ENCODE measurements around the gene ZBTB40. TPM values are rescaled to one million over a fixed set of nuclear protein-coding genes. Genes with fewer than 3 reads are reported as not detected.

The ZBTB40 gene
- total RNA-seq, 1 donor = 18.3 TPM

DNA sequence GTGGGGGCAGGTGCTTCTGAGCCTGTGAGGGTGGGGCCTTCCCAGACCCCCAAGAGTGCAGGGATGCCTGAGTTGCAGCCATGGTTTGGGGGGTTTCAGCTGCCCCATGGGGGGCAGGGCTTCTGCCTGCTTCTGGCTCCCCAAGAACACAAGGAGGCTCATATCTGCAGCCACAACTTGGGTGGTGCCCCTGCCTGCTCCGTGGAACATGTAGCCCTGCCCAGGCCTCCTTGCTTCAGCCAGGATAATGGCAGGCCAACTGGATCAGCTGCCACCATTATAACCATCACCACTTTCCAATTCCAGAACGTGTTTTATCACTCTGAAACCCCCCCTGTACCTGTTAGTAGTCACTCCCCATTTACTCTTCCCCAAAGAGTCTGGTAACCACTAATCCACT, 14.0 kb downstream of the ZBTB40 start:
- no peak for DNase-seq (ENCODE audit: low read depth in 2 of 3, low spot score in 2 of 3)

DNA sequence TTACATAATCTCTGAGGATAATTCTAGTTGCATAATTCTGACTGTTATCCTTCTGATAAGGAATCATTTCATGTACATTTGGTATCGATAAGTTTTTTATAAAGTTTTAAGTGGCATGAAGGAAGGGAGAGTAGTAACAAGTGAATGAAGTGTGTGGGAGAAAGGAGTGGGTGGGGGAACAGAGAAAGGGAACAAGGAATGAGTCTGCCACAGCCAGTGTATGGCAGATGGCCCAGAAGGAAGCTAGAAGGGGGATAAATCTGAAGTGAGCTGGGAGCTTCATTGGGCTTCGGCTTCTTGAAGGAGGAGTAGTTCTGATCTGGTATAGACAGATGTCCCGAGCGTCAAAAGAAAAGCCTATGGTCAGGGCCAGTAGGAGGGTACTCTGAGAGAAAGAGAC, 18.6 kb downstream of the ZBTB40 start:
- no peak for DNase-seq (ENCODE audit: low read depth in 2 of 3, low spot score in 2 of 3)

DNA sequence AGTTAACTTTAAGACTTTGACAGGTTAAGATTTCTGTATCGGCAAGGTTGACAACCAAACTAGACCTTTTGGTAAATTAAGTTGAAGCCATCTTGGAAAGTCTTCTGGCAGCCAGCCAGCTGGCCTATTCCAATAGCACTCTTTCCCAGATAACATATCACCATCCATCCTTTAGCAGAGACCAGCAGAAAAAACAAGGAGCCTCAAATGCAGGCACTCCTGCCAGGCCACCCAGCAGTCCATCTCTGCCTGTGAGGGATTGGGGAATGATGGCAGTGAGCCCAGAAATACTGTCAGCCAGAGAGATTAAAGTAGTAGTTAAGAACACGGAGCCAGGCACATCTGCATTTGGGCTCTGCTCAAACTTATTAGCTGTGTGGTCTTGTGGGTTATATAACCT, 19.4 kb downstream of the ZBTB40 start:
- no peak for DNase-seq (ENCODE audit: low read depth in 2 of 3, low spot score in 2 of 3)

DNA sequence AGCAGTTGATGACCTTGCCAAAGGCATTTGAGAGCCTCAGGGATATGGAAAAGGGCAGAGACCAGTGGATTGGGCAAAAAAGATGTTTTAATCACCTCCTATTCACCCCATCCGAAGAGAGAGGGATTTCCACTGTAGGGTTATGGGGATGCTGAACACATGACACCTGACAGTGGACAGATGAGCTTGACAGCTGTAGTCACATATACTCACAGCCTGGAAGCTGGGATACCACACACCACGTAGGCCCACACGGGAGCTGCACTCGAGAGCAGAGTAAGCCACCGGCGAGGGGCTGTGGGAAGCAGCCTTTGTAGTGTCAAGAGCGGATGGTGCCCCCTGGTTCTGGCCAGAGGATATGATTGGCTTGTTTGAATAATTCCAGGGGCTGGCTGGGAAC, 20.0 kb downstream of the ZBTB40 start:
- DNase-seq (ENCODE audit: low read depth in 2 of 3, low spot score in 2 of 3) = no peak

DNA sequence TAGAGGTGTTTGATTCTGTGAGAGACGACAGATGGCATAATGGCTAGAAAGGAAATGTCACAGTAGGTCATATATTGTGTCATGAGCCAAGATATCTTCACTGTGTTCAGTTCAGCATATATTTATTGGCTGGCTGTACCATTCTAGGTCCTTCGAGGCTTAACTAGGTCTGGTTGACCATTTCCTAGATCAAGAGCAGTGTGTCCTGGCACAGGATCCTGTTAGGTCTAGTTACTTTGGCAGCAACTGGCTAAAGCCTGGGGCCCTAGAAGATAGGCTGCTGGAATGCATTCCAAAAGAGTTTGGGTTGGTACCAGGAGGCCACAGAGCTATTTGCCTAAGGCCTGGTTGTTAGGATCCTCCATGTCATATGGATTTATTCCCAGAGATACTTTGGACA, 20.9 kb downstream of the ZBTB40 start:
- DNase-seq (ENCODE audit: low read depth in 2 of 3, low spot score in 2 of 3) = no peak

DNA sequence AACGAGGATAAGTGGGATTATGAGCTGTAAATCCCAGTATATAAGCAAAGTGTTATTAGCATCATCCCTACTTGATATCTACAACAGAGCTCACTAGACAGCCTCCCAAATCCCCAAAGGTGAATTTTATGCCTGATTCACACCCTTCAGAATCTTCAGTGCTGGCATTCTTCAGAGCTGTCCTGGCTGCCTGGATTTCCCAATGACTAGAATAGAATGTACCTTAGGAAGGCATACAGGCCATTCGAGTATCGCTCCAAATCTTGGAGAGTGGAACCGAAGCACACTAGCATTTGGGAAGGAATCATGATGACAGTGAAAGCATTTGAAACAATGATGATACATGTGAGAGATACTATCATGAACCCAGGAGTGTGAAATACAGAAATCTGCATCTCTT, 22.3 kb downstream of the ZBTB40 start:
- DNase-seq (ENCODE audit: low read depth in 2 of 3, low spot score in 2 of 3) = no peak

DNA sequence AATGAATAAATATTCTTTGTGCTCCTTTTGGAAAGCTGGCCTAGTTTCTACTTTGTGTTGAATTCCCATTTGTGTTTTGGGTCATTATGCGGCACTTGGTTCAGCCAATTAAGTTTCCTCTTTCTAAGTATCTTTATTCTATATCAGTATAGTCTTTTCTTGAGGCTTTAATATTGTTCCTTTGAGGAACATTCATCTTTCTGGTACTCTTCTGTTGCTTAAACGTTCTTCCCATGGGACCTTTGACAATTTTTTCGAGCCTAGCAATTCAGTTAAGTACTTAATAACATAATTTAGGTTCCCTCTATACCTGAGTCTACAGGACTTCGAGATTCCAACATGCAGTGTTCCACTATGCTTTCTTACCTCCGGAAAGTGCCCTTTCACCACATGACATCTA, 24.9 kb downstream of the ZBTB40 start:
- no peak for DNase-seq (ENCODE audit: low read depth in 2 of 3, low spot score in 2 of 3)

DNA sequence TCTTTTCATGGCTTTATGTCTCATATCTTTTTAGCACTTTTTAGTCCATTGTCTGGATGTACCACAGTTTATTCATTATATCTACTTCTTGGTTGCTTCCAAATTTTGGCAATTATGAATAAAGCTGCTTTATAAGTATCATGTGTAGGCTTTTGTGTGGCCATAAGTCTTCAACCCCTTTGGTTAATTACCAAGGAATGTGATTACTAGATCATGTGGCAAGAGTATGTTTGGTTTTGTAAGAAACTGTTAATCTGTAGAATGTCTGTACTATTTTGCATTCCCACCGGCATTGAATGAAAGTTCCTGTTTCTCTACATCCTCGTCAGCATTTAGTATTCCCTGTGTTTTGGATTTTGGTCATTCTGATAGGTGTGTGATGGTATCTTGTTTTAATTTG, 31.5 kb downstream of the ZBTB40 start:
- DNase-seq (ENCODE audit: low read depth in 2 of 3, low spot score in 2 of 3) = no peak

DNA sequence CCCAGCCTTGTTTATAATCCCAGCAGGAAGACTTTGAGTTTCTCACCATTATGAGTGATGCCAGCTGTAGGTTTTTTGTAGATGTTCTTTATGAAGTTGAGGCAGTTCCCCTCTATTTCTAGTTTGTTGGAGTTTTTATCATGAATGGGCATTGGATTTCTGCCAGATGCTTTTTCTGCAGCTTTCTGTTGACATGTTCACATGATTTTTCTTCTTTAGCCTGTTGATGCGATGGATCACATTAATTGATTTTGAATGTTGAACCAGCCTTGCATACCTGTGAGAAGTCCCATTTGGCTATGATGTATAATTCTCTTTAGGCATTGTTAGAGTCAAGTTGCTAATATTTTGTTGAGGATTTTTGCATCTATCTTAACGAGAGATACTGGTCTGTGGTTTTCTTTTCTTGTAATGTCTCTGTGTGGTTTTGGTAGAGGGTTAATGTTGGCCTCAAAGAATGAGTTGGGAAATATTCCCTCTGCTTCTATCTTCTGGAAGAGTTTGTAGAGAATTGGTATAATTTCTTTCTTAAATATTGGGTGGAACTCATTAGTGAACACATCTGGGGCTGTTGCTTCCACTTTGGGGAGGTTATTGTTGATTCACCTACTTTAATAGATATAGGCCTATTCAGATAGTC, 33.2 kb downstream of the ZBTB40 start:
- DNase-seq (ENCODE audit: low read depth in 2 of 3, low spot score in 2 of 3) = no peak

DNA sequence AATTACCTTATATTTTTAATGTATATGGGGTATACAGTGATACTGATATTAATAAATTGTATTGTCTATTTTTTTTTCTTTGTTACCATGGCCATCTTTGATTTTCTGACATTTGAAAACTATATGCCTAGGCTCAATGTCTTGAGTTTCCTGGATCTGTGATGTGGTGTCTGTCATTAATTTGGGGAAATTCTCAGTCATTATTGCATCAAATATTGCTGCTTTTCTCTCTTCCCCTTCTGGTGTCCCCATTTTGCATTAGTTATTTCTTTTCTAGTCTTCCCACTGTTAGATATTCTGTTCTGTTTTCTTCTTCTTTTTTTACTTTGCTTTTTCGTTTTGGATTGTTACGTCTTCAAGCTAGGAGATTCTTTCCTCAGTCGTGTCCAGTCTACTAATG, 33.8 kb downstream of the ZBTB40 start:
- no peak for DNase-seq (ENCODE audit: low read depth in 2 of 3, low spot score in 2 of 3)

DNA sequence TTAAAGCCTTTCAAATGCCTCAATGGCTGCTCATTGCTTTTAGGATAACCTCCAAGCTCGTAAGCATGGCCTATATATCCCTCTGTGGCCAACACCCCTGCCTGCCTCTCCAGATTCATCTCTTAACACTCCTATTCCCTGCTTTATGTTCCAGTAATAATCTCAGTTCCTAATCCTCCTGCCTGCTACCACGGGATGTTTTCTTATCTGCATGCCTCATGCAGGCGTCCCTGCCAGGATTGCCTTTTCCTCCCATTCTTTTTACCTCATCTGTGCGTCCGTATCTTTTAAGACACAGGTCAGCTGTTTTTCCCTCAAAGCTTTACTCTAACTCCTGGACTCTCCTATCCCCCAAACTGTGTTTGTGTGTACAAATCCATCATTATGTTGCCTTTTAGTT, 36.1 kb downstream of the ZBTB40 start:
- no peak for DNase-seq (ENCODE audit: low read depth in 2 of 3, low spot score in 2 of 3)

DNA sequence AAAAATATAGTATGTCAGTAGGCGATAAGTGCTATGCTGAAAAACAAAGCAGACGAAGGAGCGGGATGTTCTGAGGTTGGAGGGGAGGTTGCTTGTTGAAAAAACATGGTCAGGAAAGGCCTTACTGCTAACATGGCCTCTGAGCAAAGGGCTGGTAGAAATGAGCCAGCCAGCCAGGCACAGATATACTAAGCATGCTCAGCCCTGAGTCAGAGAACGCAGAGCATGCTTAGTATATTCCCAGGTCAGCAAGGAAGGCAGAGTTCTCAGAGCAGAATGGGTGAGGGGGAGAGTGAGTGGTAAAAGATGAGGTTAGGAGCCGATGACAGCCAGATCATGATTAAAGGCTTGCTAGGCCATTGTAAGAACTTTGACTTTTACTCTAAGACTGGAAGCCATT, 36.7 kb downstream of the ZBTB40 start:
- DNase-seq (ENCODE audit: low read depth in 2 of 3, low spot score in 2 of 3) = no peak

DNA sequence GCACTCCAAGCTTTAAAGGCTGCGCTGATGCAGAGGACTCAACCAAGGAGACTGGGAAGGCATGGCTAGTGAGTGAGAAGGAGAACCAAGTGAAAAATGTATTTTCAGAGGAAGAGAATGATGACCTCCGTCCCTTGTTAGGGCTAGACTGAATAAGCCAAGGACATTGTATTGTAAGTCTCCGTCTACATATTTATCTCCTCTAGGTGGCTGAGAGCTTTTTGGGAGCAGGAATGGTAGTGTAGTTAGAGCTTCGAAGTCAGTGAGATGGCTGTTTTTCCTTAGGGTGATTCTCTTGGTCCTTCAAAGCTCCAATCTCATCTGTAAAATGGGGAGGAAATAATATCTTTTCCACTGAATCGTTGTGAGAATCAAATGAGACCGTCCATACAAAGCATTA, 37.6 kb downstream of the ZBTB40 start:
- DNase-seq (ENCODE audit: low read depth in 2 of 3, low spot score in 2 of 3) = no peak

DNA sequence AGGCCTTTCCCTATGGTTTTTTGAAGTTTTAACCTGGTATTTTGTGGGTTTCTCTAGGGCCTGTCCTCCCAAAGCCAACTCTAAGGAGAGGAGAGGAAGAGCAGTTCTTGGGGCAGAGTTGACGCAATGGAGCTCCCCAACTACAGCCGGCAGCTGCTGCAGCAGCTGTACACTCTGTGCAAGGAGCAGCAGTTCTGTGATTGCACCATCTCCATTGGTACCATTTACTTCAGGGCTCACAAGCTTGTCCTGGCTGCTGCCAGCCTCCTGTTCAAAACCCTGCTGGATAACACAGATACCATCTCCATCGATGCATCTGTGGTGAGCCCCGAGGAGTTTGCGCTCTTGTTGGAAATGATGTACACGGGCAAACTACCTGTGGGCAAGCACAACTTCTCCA, 38.2 kb downstream of the ZBTB40 start:
- DNase-seq (ENCODE audit: low read depth in 2 of 3, low spot score in 2 of 3) = no peak

DNA sequence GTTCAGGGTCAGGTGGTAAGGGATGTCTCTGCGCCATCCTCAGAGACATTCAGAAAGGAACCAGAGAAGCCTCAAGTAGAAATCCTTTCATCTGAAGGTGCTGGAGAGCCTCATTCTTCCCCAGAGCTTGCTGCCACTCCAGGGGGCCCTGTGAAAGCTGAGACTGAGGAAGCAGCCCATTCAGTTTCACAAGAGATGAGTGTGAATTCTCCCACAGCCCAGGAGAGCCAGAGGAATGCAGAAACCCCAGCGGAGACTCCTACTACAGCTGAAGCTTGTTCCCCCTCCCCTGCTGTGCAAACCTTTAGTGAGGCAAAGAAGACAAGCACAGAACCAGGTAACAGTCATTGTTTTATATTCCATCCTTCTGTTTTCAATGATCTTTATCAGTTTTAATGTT, 38.7 kb downstream of the ZBTB40 start:
- DNase-seq (ENCODE audit: low read depth in 2 of 3, low spot score in 2 of 3) = no peak

DNA sequence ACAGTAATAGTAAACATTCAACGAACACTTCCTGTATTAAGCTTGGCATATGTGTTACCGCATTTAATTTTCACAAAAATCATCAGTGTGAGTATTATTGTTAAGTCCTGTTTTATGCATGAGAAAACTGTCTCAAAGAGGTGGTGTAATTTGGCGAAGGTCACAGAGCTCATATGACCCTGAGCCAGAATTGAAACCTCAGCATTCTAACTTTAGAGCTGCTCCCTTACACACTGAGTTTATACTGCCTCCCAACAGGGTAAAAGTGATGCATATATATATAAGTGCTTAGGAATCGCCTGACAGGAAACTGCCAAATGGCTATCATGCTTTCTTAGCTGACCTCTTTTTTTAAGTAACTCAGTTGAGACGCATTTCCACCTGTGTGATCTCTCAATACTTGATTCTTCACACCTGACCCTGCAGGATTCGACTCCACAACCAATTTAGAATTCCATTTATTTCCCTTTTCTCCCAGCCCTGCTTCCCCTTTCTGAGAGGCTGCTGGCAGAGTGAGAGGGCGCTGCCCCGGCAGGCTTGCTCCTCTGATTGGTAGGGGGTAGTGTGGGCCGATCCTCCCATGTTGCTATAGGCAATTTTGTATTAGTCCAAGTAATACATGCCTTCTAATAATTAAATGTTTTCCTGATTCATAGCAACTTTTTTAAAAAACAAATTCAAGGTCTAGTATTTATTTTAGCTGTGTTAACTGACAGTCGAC, 40.5 kb downstream of the ZBTB40 start:
- no peak for DNase-seq (ENCODE audit: low read depth in 2 of 3, low spot score in 2 of 3)

DNA sequence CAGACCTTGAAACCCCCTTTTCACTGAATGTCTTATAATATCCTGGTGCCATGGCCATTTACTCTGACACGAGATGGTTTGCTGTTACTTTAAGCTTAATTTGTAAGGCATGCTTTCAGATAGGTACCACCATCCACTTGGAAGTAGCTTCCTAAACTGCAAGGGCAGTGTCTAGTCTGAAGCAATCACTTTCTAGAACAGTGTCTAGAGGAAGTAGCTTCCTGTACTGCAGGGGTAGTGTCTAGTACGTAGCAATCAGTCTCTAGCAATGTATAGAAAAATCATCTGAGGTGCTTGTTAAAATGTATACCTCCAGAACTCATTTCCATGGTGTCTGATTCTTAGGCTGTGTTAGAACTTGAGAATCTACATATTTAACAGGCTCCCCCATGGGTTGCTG, 42.5 kb downstream of the ZBTB40 start:
- DNase-seq (ENCODE audit: low read depth in 2 of 3, low spot score in 2 of 3) = no peak

DNA sequence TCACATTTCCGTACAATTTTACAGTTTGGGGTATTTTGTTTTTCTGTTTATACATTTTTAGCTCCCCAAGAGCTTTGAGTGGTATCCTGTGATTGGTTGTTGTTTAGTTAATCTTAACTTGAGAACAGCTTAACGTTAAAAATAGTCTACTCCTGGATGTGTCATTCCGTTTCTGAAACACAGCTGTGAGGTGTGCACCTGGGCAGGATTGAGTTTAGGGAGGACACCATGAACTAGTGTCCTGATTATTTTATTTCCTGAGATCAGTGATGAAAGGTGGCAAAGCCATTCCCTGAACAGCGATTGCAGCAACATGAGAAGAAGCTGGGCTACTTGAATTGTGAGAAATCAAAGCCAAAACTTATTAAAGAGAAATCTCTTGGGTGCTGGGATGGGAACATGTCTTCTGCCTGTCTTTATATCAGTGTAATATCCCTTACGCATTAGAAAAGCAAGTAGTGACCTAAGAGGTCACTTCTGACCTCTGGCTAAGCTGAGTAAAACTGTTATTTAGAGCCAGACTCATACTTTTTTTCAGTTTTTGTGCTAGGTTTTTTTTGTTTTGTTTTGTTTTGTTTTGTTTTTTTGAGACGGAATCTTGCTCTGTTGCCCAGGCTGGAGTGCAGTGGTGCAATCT, 43.4 kb downstream of the ZBTB40 start:
- DNase-seq (ENCODE audit: low read depth in 2 of 3, low spot score in 2 of 3) = no peak

DNA sequence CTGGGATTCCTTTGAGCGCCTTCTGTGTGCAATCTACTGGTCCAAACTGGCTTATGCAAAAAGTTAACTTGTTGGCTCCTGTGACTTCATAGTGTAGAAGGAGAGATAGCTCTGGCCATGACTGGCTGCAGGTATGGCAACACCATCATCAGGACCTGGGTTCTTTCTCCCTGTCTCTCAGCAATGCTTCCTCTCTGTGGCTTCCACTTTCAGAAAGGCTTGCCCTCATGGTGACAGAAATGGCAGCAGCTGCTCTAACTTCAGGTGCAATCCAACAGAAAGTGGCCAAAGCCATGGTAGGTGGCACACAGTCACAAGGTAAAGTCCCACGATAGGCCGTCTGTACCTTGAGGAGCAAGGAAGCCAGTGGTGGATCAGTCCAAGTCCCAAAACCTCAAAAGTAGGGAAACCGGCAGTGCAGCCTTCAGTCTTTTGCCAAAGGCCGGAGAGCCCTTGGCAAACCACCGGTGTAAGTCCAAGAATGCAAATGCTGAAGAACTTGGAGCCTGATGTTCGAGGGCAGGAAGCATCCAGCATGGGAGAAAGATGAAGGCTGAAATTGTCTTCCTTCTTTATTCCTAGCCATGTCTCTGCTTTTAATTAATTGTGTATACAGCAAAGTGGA, 45.0 kb downstream of the ZBTB40 start:
- no peak for DNase-seq (ENCODE audit: low read depth in 2 of 3, low spot score in 2 of 3)

DNA sequence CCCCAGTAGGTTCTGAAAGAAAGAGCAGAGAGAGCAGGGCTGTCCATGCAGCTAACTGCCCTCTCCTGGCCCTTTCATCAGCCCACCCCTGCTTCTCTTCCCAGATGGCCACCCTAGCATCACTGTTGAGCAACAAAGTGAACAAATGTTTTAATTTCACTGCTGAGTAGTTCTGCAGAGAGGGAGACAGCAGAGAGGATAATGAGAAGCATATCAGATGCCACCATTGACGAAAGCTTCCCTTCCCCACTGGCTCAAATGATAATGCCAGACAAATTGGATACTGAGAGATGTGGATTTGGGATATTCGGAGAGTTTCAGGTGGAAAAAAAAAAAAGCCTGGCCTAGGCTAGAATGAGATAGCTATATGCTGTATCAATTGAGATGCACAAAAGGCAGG, 46.8 kb downstream of the ZBTB40 start:
- DNase-seq (ENCODE audit: low read depth in 2 of 3, low spot score in 2 of 3) = no peak

DNA sequence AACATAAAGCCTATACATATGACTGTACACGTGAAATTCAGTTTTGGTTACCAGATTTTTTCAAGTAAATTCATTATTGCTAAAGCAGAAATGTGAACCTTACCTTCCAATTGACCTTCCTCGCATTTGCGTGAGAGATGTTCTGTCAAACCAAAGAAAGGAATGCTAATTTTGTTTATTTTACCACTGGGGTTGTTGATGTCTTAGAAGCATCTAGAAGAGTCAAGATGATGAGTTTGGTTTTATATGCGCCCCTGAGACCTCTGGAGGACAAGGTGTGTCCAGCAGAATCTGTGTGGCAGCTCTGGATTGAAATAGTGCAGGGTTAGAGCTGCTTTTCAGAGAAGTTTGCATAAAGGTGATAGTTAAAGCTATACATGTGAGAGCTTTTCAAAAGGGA, 48.4 kb downstream of the ZBTB40 start:
- no peak for DNase-seq (ENCODE audit: low read depth in 2 of 3, low spot score in 2 of 3)

DNA sequence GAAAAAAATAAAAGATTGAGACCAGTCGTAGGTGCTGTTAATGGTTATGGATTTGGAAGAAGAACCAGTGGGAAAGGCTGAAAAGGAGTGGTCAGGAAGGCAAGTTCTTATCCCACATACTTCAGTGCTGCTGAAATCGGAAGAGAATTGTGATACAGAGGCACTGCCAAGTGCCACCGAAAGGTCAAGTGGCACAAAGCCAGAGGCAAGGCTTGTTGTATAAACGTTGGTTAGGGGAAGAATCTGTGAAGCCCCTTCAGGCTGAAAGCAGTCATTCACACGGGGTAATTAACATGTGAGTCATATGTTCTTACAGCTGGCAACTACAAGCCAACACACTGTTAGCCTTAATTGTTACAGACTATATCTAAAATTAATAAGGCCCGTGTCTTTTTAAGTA, 48.8 kb downstream of the ZBTB40 start:
- no peak for DNase-seq (ENCODE audit: low read depth in 2 of 3, low spot score in 2 of 3)
